HT1080 (cell line): Measurements from ENCODE around the gene RPL13. TPM values are rescaled to one million over a fixed set of nuclear protein-coding genes. Genes with fewer than 3 reads are reported as not detected.
"Not testable (repeated sequence)": the region's sequence is repeated elsewhere in the genome, so short reads cannot be mapped to it uniquely, and the experiment has no call there.

Experiments
- DNase-seq: peaks from one replicate; pipeline ENCODE4 v3.0.0-alpha.2; 2015; ENCODE audit warnings: low read depth
- total RNA-seq: library from RNA; depleted of rRNA; stranded (reverse); fragments of >200 nt; shearing (Covaris generic); gene quantifications from 2 replicates; pipeline ENCODE4 v1.2.3, GENCODE V29; 2014

RPL13 gene
- total RNA-seq, 1 experiment from 2014 or later: 4,778 TPM

- DNase-seq: no peak
Measured at GRCh38 chr16:89562939-89563338, 2.5 kb downstream of the RPL13 start.

GRCh38 chr16:89563639-89564392 is 3.3 kb downstream of the RPL13 start:
- DNase-seq: no peak

- peak; percentile 38 for DNase-seq
Measured at GRCh38 chr16:89564476-89565255, 4.2 kb downstream of the RPL13 start.

- peak; percentile 72 for DNase-seq
Measured at GRCh38 chr16:89565256-89565505, 4.7 kb downstream of the RPL13 start.

GRCh38 chr16:89565506-89566372 is 5.3 kb downstream of the RPL13 start:
- DNase-seq: peak; percentile 75

- no peak for DNase-seq
Measured at GRCh38 chr16:89567656-89568594, 7.4 kb downstream of the RPL13 start.

- DNase-seq: no peak
Measured at GRCh38 chr16:89569506-89570341, 9.2 kb downstream of the RPL13 start.

GRCh38 chr16:89570342-89570923 is 10.0 kb downstream of the RPL13 start:
- no peak for DNase-seq

GRCh38 chr16:89570983-89571598 is 10.6 kb downstream of the RPL13 start:
- DNase-seq: not testable (repeated sequence)

- DNase-seq: no peak
Measured at GRCh38 chr16:89571636-89572035, 11.2 kb downstream of the RPL13 start.

- no peak for DNase-seq
Measured at GRCh38 chr16:89572073-89572484, 11.6 kb downstream of the RPL13 start.

GRCh38 chr16:89572485-89573205 is 12.2 kb downstream of the RPL13 start:
- DNase-seq: no peak

- no peak for DNase-seq
Measured at GRCh38 chr16:89573826-89574680, 13.6 kb downstream of the RPL13 start.

- DNase-seq: peak; percentile 62
Measured at GRCh38 chr16:89574681-89575246, 14.3 kb downstream of the RPL13 start.

GRCh38 chr16:89575247-89576152 is 15.0 kb downstream of the RPL13 start, which contains the start of gene CPNE7:
TSS of gene CPNE7 (plus strand) at chr16:89575758. CDS start at chr16:89575898, 140 bp downstream.
- no peak for DNase-seq
